Measurements from ENCODE around the gene C10orf105. TPM values are rescaled to one million over a fixed set of nuclear protein-coding genes. Genes with fewer than 3 reads are reported as not detected.
A peak's percentile ranks its signal among the peaks of the same experiment; 100 is the strongest.

Gene C10orf105
- total RNA-seq, 2 donors from 2014 or later, result 0.08 TPM; not detected in 1

DNA sequence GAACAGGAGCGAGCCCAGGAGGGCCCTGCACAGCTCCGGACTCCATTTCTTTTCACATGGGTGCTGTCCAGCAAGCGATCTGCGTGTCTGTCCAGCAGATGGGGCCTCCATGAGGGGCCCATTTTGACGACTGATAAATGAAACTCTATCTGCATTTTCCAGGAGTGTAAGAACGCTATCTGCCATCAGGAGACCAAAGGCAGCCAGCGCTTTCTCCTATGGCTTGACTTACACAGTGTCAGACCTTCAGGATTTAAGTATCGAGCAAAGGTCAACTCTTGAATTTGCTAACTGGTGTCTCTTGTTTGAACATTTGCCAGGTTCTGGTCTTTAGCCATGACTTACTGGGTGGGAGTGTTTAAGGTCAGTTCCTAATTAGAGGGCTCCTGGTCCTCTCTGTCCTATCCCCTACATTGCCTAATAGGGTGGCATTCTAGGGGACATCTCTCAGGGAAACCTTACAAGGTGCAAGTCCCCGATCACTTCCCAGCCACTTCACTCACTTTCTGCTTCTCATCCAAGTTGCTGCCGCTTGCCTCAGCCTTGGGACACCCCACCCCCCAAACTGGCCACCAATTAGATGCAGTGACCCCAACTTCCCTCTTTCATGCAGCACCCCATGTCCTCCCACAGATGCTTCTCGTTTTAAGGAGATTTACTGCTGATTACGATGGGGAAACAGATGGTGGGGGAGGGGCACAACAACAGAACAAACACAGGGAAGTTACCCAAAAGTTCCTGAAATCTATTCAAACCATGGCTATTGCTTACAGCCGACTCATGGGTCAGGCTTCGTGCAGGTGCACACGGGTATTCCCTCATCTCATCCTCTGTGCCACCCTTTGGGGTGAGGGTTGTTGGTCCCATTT is 33.7 kb upstream of the C10orf105 start:
- ATAC-seq (peak; percentile 21), DNase-seq (peak in 1 of 2 donors; percentile 66)
- intact Hi-C loops (cut with DNase I, micrococcal nuclease), result no loop called here

GRCh38 chr10:71752391-71753090 is 33.0 kb upstream of the C10orf105 start:
- intact Hi-C loops (cut with DNase I, micrococcal nuclease), result no loop called here
- ATAC-seq (no peak), DNase-seq (no peak)

GRCh38 chr10:71751515-71752224 is 32.1 kb upstream of the C10orf105 start:
- no peak for ATAC-seq
- DNase-seq, result no peak
- intact Hi-C loops (cut with DNase I, micrococcal nuclease), result no loop called here

DNA sequence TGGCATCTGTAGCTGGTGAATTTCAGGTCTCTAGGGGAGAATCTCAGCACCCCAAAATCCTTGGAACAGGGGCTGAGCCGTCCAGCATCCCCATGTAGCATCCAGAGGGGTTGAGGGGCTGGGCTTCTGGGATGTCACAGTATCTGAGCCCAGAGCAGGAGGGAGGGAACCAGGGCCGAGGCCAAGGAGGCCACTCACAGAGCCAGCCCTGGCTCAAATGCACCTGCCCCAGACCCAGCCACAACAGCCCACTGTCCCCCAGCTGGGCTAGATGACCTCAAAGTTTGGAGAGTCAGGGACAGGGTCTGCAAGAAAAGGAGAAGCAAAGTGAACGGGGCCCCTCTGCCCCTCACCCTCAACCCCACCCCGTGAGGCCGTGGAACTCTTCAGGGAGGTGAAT is 31.4 kb upstream of the C10orf105 start:
- no peak for DNase-seq
- intact Hi-C loops (cut with DNase I, micrococcal nuclease), result no loop called here
- no peak for ATAC-seq

DNA sequence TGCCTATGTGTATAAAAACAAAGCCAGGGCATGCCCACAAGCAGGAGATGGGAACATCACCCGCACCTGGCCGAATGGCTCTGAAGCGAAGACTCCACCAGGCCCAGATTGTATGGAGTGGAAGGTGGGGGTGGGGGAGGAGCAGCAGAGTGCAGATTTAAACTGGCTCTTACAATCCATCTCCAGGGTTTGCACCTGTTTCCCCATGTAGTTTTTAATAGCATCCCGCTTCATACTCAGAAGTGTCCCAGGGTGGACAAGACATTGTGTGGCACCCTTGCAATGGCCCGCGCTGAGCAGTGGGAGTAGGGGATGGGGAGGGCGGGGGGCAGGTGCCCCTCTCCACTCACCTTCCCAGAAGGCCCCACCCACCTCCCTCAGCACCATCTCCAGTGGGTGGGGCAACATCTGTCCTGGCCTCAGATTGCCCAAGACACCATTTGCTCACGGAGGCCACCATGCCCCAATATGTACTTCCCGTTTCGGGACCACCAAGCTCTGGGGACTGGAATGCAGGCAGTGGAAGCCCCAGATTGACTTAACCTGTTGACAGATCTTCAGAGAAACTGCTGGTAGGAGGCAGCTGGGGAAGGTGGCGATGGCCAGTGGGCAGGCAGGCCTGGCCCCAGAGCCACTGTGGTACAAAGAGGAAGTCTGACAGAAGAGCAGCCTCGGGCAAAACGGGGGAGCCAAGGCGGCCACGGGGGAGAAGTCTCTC is 30.7 kb upstream of the C10orf105 start:
- intact Hi-C loops (cut with DNase I, micrococcal nuclease), result no loop called here
- DNase-seq (no peak), ATAC-seq (no peak)

DNA sequence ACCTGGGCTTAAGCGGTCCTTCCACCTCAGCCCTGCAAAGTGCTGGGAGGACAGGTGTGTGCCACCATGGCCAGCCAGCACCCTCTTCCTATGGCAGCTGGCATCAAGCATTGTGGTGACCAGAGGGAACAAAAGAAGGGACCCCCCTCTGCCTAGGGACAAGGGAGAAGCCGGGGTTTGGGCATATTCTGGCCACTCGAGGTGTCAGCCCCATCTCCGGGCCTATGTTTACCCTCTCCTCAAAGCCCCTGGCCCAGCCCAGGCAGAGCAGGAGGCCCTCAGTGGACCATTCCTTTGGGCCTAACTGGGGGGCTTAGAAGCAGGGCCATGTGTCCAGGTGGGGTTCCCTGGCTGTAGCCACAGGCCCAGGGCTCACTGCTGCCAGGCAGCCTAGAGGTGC is 29.8 kb upstream of the C10orf105 start:
- intact Hi-C loops (cut with DNase I, micrococcal nuclease), result no loop called here
- no peak for ATAC-seq
- no peak for DNase-seq

DNA sequence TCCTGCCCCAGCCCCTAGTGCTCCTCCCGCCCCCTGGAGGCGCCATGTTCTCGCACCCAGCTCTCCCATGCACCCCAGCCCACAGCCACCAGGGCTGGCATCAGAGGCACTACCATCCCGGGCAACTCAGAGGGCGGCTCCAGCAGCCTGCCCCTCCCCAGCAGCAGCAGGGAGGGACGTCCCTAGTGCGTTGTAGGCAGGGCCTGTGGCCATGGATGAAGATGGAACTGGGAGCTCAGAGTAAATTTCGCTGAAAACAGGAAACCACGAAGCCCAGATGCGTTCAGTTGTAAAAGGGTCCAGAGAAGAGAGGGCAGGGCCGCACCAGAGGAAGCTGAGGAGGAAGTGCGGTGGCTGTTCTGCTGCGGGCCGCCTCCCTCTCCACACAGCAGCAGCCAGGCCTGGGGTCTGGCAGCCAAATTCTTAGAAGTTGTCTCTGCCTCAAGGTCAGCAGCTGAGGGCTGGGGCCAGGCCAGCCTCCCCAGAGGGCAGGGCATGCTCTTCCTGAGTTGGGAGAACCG is 29.2 kb upstream of the C10orf105 start:
- peak; percentile 74 to 82 for DNase-seq
- peak; percentile 68 for ATAC-seq
- intact Hi-C loops (cut with DNase I, micrococcal nuclease), result no loop called here

GRCh38 chr10:71747551-71748523 is 28.3 kb upstream of the C10orf105 start:
- DNase-seq (peak in 1 of 2 donors; percentile 52), ATAC-seq (peak; percentile 49)
- intact Hi-C loops (cut with DNase I, micrococcal nuclease), result no loop called here

GRCh38 chr10:71747039-71747531 is 27.5 kb upstream of the C10orf105 start:
- intact Hi-C loops (cut with DNase I, micrococcal nuclease), result no loop called here
- DNase-seq (no peak), ATAC-seq (peak; percentile 35)

GRCh38 chr10:71746344-71747037 is 26.9 kb upstream of the C10orf105 start:
- intact Hi-C loops (cut with DNase I, micrococcal nuclease), result no loop called here
- ATAC-seq, result peak; percentile 58
- peak; percentile 56 to 79 for DNase-seq

DNA sequence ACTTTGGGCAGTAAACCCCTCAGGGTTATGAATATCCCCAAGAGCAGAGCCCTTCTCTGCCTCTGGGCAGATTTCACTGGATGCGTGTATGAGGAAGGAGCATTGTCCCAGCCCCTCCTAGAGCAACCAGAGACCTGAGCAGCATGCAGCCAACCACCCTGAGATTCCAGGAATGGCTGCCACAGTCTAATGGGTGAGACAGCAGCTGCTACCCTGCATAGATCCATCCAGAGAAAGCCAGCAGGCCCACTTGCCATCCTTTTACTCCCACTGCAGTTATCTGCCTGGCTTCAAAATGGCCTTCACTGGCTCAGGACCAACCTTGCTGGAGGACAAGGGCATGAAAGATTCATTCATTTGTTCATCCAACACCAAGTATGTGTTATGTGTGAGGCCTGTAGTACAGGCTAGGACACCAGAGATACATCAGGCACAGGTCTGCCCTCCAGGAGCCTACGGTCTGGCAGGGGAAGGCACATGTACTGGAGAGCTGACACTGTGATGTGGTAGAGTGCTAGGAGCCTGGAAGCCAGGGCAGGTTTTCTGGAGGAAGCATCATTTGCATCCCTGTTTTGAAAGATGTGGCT is 26.2 kb upstream of the C10orf105 start:
- no peak for DNase-seq
- intact Hi-C loops (cut with DNase I, micrococcal nuclease), result no loop called here
- ATAC-seq, result no peak

GRCh38 chr10:71744897-71745663 is 25.5 kb upstream of the C10orf105 start:
- intact Hi-C loops (cut with DNase I, micrococcal nuclease), result no loop called here
- DNase-seq (no peak), ATAC-seq (no peak)

DNA sequence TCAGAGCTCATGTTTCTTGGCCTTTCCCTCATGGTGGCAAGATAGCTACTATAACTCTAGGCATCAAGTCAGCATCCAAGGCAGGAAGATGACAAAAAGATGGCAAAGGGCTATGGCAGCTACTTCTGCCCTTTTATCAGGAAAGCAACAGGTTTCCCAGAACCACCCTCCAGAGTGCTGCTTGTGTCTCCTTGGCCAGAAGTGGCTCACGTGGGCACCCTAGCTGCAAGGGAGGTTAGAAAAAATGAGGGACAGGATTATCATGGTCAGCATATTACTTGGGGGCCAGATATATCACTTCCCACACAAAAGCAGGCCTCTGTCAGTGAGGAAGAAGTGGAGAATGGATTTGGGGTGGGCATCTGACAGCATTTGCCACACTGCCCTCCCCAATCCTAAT is 24.3 kb upstream of the C10orf105 start:
- no peak for ATAC-seq

DNA sequence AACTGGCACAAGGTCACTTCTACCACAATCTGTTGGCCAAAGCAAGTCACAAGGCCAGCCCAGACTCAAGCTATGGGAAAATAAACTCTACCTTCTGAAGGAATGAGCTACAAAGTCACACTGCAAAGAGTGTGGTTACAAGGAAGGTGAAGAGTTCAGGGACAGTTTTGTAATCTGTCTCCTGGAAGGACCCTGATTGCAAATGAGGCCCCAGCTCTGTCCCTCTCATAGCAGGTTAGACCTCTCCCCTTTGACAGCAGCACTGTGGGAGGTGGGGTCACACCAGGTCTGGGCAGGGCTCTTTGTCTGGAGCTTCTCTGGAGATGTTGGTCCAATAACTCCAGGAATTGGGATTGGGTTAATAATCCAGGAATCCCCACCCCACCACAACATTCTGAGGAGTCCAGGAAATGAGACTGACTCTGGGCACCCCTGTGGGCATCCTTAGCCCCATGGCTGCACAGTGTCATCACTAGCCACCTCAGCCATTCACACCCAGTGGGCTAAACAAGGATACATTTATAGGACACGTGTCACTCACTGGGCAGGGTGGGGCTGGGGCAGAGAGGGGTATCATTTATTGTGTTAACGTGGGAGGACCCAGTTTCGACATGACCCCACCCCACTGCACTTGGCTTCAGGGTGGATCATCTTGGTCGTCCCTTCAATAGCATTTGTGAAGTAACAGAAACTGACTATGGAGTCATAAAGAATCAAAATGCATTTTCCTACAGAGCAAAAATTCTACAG is 23.7 kb upstream of the C10orf105 start:
- DNase-seq (no peak), ATAC-seq (no peak)
- intact Hi-C loops (cut with DNase I, micrococcal nuclease), result no loop called here

More for the DNA sequence above, 24.3 kb upstream of the C10orf105 start:
- DNase-seq, result no peak
- intact Hi-C loops (cut with DNase I, micrococcal nuclease), result no loop called here

Measured in left colon (tissue), 2 donors.